HCT116 (cell line): Measurements from ENCODE around the gene EXOC4. TPM values are rescaled to one million over a fixed set of nuclear protein-coding genes. Genes with fewer than 3 reads are reported as not detected.

ENCODE experiments used
- ATAC-seq: fragments of 200-7000 bp; cut with Tn5 transposase; 2 replicates; pipeline ENCODE4 v1.9.1; 2020; ENCODE audit warnings: mild to moderate bottlenecking, moderate library complexity
- BruUV-seq: library from RNA; stranded (reverse); fragments of 400-500 nt; replicated peaks from 2 replicates; lab custom pipeline; 2021; lab: Mats Ljungman, UMichigan
- CTCF ChIA-PET: fragments of 300-600 bp; sonication (Branson Sonifier 250); formaldehyde crosslinking; loops from one replicate; lab custom pipeline; 2021; ENCODE audit warnings: antibody characterized with exemption; lab: Charles Lee
- POLR2A ChIA-PET: fragments of 300-600, 350-600 bp; sonication (Branson Sonifier 250); formaldehyde crosslinking; loops from one replicate; lab custom pipeline; 2021; ENCODE audit warnings: antibody characterized with exemption; lab: Charles Lee
- RAD21 ChIA-PET, 2 experiments: fragments of 300-600 bp; sonication (Branson Sonifier 250); formaldehyde crosslinking; loops; one replicate each; lab custom pipeline; 2023; ENCODE audit warnings: low total read pairs in 2 of 2; ENCODE audit not compliant: uncharacterized antibody in 2 of 2, unreplicated experiment in 2 of 2, low non-redundant PET in 1 of 2; lab: Charles Lee
- DNase-seq: peaks from one replicate; pipeline ENCODE4 v3.0.0-alpha.2; 2010; ENCODE audit warnings: low read depth, low spot score
- H2AFZ ChIP-seq: fragments of 200-600 bp; shearing (Covaris generic), sonication (generic); 2 replicates; pipeline ENCODE4 v1.6.1; 2017; ENCODE audit warnings: low read depth, mixed run types, mixed read lengths, antibody characterized with exemption, low read length; ENCODE audit not compliant: poor library complexity, severe bottlenecking
- H3K27ac ChIP-seq: 2 replicates; pipeline ENCODE4 v1.5.1; 2012; ENCODE audit warnings: low read depth, low read length
- H3K27me3 ChIP-seq: fragments of 200-600 bp; sonication (generic); 2 replicates; pipeline ENCODE4 v1.6.1; 2016; ENCODE audit warnings: mixed run types, low read length, mixed read lengths; ENCODE audit not compliant: insufficient read depth
- H3K36me3 ChIP-seq, 2 experiments: fragments of 200-500 bp in 1 of 2; fragments of 200-600 bp in 1 of 2; sonication (Bioruptor generic) in 1 of 2; sonication (generic) in 1 of 2; 2 replicates each; pipeline versions ENCODE4 v1.5.1 to v1.6.1; 2014 to 2016; ENCODE audit warnings: low read length in 2 of 2, inconsistent platforms in 1 of 2, mixed read lengths in 1 of 2, mixed run types in 1 of 2; ENCODE audit not compliant: insufficient read depth in 2 of 2, control insufficient read depth in 1 of 2
- H3K4me1 ChIP-seq, 2 experiments: fragments of 200-600 bp in 1 of 2; sonication (generic) in 1 of 2; 2 replicates each; pipeline versions ENCODE4 v1.5.1 to v1.6.1; 2012 to 2017; ENCODE audit warnings: low read length in 2 of 2, inconsistent platforms in 1 of 2, mild to moderate bottlenecking in 1 of 2, mixed read lengths in 1 of 2, mixed run types in 1 of 2, moderate library complexity in 1 of 2; ENCODE audit not compliant: insufficient read depth in 2 of 2, control insufficient read depth in 1 of 2
- H3K4me2 ChIP-seq: fragments of 200-600 bp; sonication (generic); 2 replicates; pipeline ENCODE4 v1.6.1; 2017; ENCODE audit warnings: mixed run types, low read length, mixed read lengths
- H3K4me3 ChIP-seq, 2 experiments: fragments of 200-600 bp in 1 of 2; sonication (generic) in 1 of 2; replicated peaks in 1 of 2; 2 replicates each; pipeline ENCODE4 v1.5.1; 2011 to 2016; ENCODE audit warnings: low read length in 2 of 2, control low read depth in 1 of 2, low read depth in 1 of 2, mild to moderate bottlenecking in 1 of 2, mixed read lengths in 1 of 2, mixed run types in 1 of 2
- H3K79me2 ChIP-seq: fragments of 200-600 bp; sonication (generic); 2 replicates; pipeline ENCODE4 v1.6.1; 2017; ENCODE audit warnings: mild to moderate bottlenecking, mixed run types, low read length, moderate library complexity, mixed read lengths; ENCODE audit not compliant: insufficient read depth
- H3K9ac ChIP-seq: fragments of 200-600 bp; sonication (generic); 2 replicates; pipeline ENCODE4 v1.6.1; 2016; ENCODE audit warnings: low read length, mixed read lengths
- H3K9me2 ChIP-seq: fragments of 200-600 bp; sonication (generic), shearing (Covaris generic); 2 replicates; pipeline ENCODE4 v1.6.1; 2017; ENCODE audit warnings: mixed run types, mild to moderate bottlenecking, moderate library complexity; ENCODE audit not compliant: insufficient read depth
- H3K9me3 ChIP-seq, 2 experiments: fragments of 200-500 bp in 1 of 2; fragments of 200-600 bp in 1 of 2; sonication (Bioruptor generic) in 1 of 2; sonication (generic) in 1 of 2; 2 replicates each; pipeline ENCODE4 v1.6.1; 2014 to 2017; ENCODE audit warnings: low read length in 2 of 2, mixed read lengths in 2 of 2, inconsistent platforms in 1 of 2, low read depth in 1 of 2, mild to moderate bottlenecking in 1 of 2, mixed run types in 1 of 2, moderate library complexity in 1 of 2; ENCODE audit not compliant: control insufficient read depth in 1 of 2, insufficient read depth in 1 of 2
- H4K20me1 ChIP-seq: fragments of 200-600 bp; sonication (generic), shearing (Covaris generic); 2 replicates; pipeline ENCODE4 v1.6.1; 2017; ENCODE audit warnings: mixed run types, mild to moderate bottlenecking, moderate library complexity; ENCODE audit not compliant: insufficient read depth
- CBX3 ChIP-seq: IDR thresholded peaks from 2 replicates; pipeline ENCODE4 v1.6.1; 2012; ENCODE audit warnings: low read depth
- CEBPB ChIP-seq: IDR thresholded peaks from 2 replicates; pipeline ENCODE4 v1.6.1; 2012; ENCODE audit warnings: low read depth
- ELF1 ChIP-seq: IDR thresholded peaks from 2 replicates; pipeline ENCODE4 v1.6.1; 2012; ENCODE audit warnings: low read depth, borderline replicate concordance
- EZH2 ChIP-seq: fragments of 200-600 bp; sonication (generic); IDR thresholded peaks from 2 replicates; pipeline ENCODE4 v1.6.1; 2017; ENCODE audit warnings: antibody characterized with exemption, mixed run types
- MAX ChIP-seq: IDR thresholded peaks from 2 replicates; pipeline ENCODE4 v1.6.1; 2012
- SIN3A ChIP-seq: IDR thresholded peaks from 2 replicates; pipeline ENCODE4 v1.6.1; 2012; ENCODE audit warnings: low read depth
- SP1 ChIP-seq: IDR thresholded peaks from 2 replicates; pipeline ENCODE4 v1.6.1; 2012; ENCODE audit warnings: low read depth
- ZBTB33 ChIP-seq: IDR thresholded peaks from 2 replicates; pipeline ENCODE4 v1.6.1; 2011; ENCODE audit warnings: mild to moderate bottlenecking, low read length, moderate library complexity; ENCODE audit not compliant: insufficient replicate concordance; ENCODE audit errors: extremely low read depth
- intact Hi-C: fragments of 100-400 bp; cut with micrococcal nuclease; formaldehyde crosslinking; loops from 2 replicates; pipeline ENCODE4 v1.10.0; 2022
- total RNA-seq: library from RNA; stranded (reverse); gene quantifications from one replicate; pipeline ENCODE4 v1.2.1, GENCODE V29; 2021; ENCODE audit not compliant: unreplicated experiment

EXOC4 gene
- total RNA-seq, 1 experiment from 2014 or later = 40.3 TPM

GRCh38 chr7:133501771-133502170 lies 248.9 kb downstream of the EXOC4 start:
- TF ChIP-seq SP1 (no peak), EZH2 (no peak), ZBTB33 (no peak), CBX3 (no peak)
- no peaks in the 10 kb centered on the region for H3K9me3 ChIP-seq
- ATAC-seq (no peak), DNase-seq (no peak)
- ChIA-PET RAD21 (no interaction called here), POLR2A (no interaction called here), CTCF (no interaction called here)
- H3K4me2 ChIP-seq = no peak overlapping the region
- no peak overlapping the region for H2AFZ ChIP-seq
- H3K36me3 ChIP-seq = no peaks in the 10 kb centered on the region
- H3K27ac ChIP-seq = no peak overlapping the region
- intact Hi-C loops = no loop called here
- no peaks in the 10 kb centered on the region for H3K79me2 ChIP-seq
- BruUV-seq = no TSS peak
- H3K27me3 ChIP-seq = no peaks in the 10 kb centered on the region
- H3K9me2 ChIP-seq = no peaks in the 10 kb centered on the region
- no peak overlapping the region for H3K9ac ChIP-seq
- H3K4me1 ChIP-seq = no peaks in the 10 kb centered on the region
- no peak overlapping the region for H3K4me3 ChIP-seq
- peaks cover 4% of the 10 kb centered on the region; the same call in 1 of the 2 replicates for H4K20me1 ChIP-seq

- CTCF ChIA-PET = no interaction called here
- no peaks in the 10 kb centered on the region for H3K9me3 ChIP-seq
- no peak for ATAC-seq
- no peaks in the 10 kb centered on the region for H3K79me2 ChIP-seq
- BruUV-seq = no TSS peak
- no peaks in the 10 kb centered on the region for H3K9me2 ChIP-seq
- no peak overlapping the region for H3K27ac ChIP-seq
- no peaks in the 10 kb centered on the region for H3K36me3 ChIP-seq
- no peak overlapping the region for H3K4me3 ChIP-seq
- RAD21 ChIA-PET = no interaction called here
- no peak overlapping the region for H2AFZ ChIP-seq
- DNase-seq = no peak
- intact Hi-C loops = no loop called here
- H3K9ac ChIP-seq = no peak overlapping the region
- no peak overlapping the region for H3K4me2 ChIP-seq
- peaks cover 4% of the 10 kb centered on the region; the same call in 1 of the 2 replicates for H4K20me1 ChIP-seq
- POLR2A ChIA-PET = no interaction called here
- H3K4me1 ChIP-seq = no peaks in the 10 kb centered on the region
- H3K27me3 ChIP-seq = no peaks in the 10 kb centered on the region
- TF ChIP-seq ELF1 (no peak), MAX (no peak), SP1 (no peak), EZH2 (no peak), SIN3A (no peak), CEBPB (no peak)
Measured at GRCh38 chr7:133502498-133502897, 249.6 kb downstream of the EXOC4 start.
